Measurements from ENCODE around the gene BTG1. TPM values are rescaled to one million over a fixed set of nuclear protein-coding genes. Genes with fewer than 3 reads are reported as not detected.
A peak's percentile ranks its signal among the peaks of the same experiment; 100 is the strongest.

Gene BTG1
- total and polyA plus RNA-seq, 9 of the 15 experiments (the other 6 are each of a cell fraction or from before 2014, with no cell fraction given) = 3.7 to 28.6 (median 7.4) TPM

GRCh38 chr12:92158796-92159439 lies 13.3 kb upstream of the BTG1 start:
- Histone ChIP-seq H3K36me3 (ENCODE audit: control insufficient read depth, insufficient read depth, low read length) (no peaks in the 10 kb centered on the region), H3K4me1 (replicated peaks in 1 of 2; ENCODE audit: control insufficient read depth in 2 of 2, insufficient read depth in 2 of 2, low read length in 2 of 2) (peaks cover 0 to 13% of the 10 kb centered on the region in 2 experiments; a peak in 3 of 5 replicates), H3K79me2 (ENCODE audit: control insufficient read depth, insufficient read depth, low read length) (no peaks in the 10 kb centered on the region), H4K20me1 (replicated peaks; ENCODE audit: control insufficient read depth, insufficient read depth, low read length) (no peaks in the 10 kb centered on the region), H3K27me3 (ENCODE audit: control insufficient read depth in 2 of 2, insufficient read depth in 2 of 2, low read length in 2 of 2) (no peaks in the 10 kb centered on the region), H3K9me1 (ENCODE audit: control insufficient read depth, insufficient read depth, low read length) (no peaks in the 10 kb centered on the region), H3K9ac (ENCODE audit: insufficient read depth in 1 of 2, low read depth in 2 of 2, low read length in 2 of 2) (no peak overlapping the region), H3K4me3 (no peak overlapping the region), H3K4me2 (ENCODE audit: insufficient read depth, low read length) (no peak overlapping the region), H3K9me3 (replicated peaks; ENCODE audit: control insufficient read depth, insufficient read depth, low read depth, low read length) (no peaks in the 10 kb centered on the region), H2AFZ (ENCODE audit: low read depth, low read length) (peak overlapping the region; percentile 66), H3K27ac (ENCODE audit: extremely low read depth, low read depth, low read length) (no peak overlapping the region)
- BruUV-seq (replicated peaks) = no TSS peak
- ATAC-seq (no peak), FAIRE-seq (peak; percentile 35), DNase-seq (ENCODE audit: extremely low read depth in 1 of 4, low spot score in 3 of 4) (no peak)
- ChIA-PET POLR2A (interaction anchor here (0.6 to 4.4 kb wide), 4 partner anchors 9 to 21 kb away, joined by 3 to 26 read pairs (median 6); partner anchors contain the start of gene BTG1), CTCF (ENCODE audit: low intra/inter-chr PET ratio) (no interaction called here)
- 51% methylated on average over 6 of the region's 6 CpGs for WGBS (ENCODE audit: insufficient coverage, low coverage, missing lambda C conversion rate)
- in situ Hi-C loops (cut with MboI) (no loop called here), intact Hi-C loops (cut with micrococcal nuclease) (no loop called here)
- no peak for TF ChIP-seq RNF2 (IDR thresholded peaks at IDR 0.05)
- TF ChIP-seq, protein P1, sequence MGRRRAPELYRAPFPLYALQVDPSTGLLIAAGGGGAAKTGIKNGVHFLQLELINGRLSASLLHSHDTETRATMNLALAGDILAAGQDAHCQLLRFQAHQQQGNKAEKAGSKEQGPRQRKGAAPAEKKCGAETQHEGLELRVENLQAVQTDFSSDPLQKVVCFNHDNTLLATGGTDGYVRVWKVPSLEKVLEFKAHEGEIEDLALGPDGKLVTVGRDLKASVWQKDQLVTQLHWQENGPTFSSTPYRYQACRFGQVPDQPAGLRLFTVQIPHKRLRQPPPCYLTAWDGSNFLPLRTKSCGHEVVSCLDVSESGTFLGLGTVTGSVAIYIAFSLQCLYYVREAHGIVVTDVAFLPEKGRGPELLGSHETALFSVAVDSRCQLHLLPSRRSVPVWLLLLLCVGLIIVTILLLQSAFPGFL (CRISPR knock-in tag; IDR thresholded peaks at IDR 0.05) = no peak
- TF ChIP-seq, protein P2, sequence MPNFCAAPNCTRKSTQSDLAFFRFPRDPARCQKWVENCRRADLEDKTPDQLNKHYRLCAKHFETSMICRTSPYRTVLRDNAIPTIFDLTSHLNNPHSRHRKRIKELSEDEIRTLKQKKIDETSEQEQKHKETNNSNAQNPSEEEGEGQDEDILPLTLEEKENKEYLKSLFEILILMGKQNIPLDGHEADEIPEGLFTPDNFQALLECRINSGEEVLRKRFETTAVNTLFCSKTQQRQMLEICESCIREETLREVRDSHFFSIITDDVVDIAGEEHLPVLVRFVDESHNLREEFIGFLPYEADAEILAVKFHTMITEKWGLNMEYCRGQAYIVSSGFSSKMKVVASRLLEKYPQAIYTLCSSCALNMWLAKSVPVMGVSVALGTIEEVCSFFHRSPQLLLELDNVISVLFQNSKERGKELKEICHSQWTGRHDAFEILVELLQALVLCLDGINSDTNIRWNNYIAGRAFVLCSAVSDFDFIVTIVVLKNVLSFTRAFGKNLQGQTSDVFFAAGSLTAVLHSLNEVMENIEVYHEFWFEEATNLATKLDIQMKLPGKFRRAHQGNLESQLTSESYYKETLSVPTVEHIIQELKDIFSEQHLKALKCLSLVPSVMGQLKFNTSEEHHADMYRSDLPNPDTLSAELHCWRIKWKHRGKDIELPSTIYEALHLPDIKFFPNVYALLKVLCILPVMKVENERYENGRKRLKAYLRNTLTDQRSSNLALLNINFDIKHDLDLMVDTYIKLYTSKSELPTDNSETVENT (CRISPR knock-in tag; IDR thresholded peaks at IDR 0.05) = no peak
- TF ChIP-seq, protein P3, sequence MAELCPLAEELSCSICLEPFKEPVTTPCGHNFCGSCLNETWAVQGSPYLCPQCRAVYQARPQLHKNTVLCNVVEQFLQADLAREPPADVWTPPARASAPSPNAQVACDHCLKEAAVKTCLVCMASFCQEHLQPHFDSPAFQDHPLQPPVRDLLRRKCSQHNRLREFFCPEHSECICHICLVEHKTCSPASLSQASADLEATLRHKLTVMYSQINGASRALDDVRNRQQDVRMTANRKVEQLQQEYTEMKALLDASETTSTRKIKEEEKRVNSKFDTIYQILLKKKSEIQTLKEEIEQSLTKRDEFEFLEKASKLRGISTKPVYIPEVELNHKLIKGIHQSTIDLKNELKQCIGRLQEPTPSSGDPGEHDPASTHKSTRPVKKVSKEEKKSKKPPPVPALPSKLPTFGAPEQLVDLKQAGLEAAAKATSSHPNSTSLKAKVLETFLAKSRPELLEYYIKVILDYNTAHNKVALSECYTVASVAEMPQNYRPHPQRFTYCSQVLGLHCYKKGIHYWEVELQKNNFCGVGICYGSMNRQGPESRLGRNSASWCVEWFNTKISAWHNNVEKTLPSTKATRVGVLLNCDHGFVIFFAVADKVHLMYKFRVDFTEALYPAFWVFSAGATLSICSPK (IDR thresholded peaks at IDR 0.05; ENCODE audit: borderline replicate concordance) = no peak
- no peak for TF ChIP-seq ZNF184 (CRISPR knock-in tag; IDR thresholded peaks at IDR 0.05)
- TF ChIP-seq ZNF77 (CRISPR knock-in tag; IDR thresholded peaks at IDR 0.05) = no peak

Measured in K562 (cell line).